ENCODE measurements around the gene SERPINC1. TPM values are rescaled to one million over a fixed set of nuclear protein-coding genes. Genes with fewer than 3 reads are reported as not detected.
"Not testable (repeated sequence)": the region's sequence is repeated elsewhere in the genome, so short reads cannot be mapped to it uniquely, and the experiment has no call there.

Gene SERPINC1
- total and polyA plus RNA-seq, 9 donors: 0.37 to 1.6 (median 0.76) TPM; not detected in 5

DNA sequence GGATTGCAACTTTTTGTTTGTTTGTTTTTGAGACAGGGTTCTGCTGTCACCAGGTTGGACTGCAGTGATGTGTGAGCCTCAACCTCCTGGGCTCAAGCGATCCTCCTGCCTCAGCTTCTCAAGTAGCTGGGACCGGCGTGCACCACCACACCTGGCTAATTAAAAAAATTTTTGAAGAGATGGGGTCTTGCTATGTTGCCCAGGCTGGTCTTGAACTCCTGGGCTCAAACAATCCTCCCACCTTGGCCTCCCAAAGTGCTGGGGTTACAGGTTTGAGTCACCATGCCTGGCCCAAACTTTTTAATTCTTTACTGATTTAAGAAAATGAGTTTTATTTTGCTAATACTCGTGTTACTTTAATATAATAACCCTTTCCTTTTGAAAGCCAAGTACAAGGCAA lies 31.5 kb upstream of the SERPINC1 start:
- WGBS, 3 donors: 97 to 99% (median 97%) methylated on average over 4 of the region's 4 CpGs
- H3K36me3 ChIP-seq: no peaks in the 10 kb centered on the region
- H3K9me3 ChIP-seq: no peaks in the 10 kb centered on the region
- H3K27me3 ChIP-seq: no peaks in the 10 kb centered on the region
- H3K4me1 ChIP-seq (ENCODE audit: insufficient read depth): no peaks in the 10 kb centered on the region
- no peak overlapping the region for H3K4me3 ChIP-seq
- TF ChIP-seq POLR2A (IDR thresholded peaks at IDR 0.05): no peak
- no peak for TF ChIP-seq CTCF (IDR thresholded peaks at IDR 0.05)
- TF ChIP-seq EP300 (IDR thresholded peaks at IDR 0.05): no peak
- no peak for DNase-seq
- H3K27ac ChIP-seq: no peak overlapping the region
- intact Hi-C loops (cut with DNase I): no loop called here

DNA sequence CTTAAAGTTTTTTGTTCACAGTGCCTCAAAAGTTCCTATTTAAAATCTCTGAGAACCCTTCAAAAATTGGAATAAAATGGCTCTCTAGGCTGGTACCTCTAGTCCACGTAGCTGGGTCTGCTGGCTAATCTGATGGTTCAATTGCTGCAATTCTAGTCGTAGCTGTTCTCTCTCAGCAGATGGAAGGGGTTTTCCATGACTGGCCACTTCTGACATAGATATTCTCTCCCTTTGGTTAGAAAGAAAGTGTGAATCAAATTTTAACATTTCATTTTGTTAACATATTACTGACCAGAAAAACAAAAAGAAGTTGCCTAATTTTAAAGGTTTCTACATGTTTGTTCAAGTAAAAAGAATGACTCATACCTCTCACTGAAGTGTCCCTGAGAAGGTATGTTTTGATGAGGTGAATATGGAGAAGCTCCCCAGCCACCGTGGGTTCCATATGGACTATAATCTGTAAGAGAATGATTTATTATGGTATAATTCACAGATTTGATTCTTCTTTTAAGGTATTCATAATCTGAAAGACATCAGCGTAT lies 29.3 kb upstream of the SERPINC1 start:
- Histone ChIP-seq H3K27me3 (no peaks in the 10 kb centered on the region), H3K36me3 (no peaks in the 10 kb centered on the region), H3K9me3 (no peaks in the 10 kb centered on the region), H3K4me1 (ENCODE audit: insufficient read depth) (no peaks in the 10 kb centered on the region), H3K27ac (no peak overlapping the region), H3K4me3 (no peak overlapping the region)
- WGBS, 3 donors: 78 to 89% (median 79%) methylated on average over 4 of the region's 4 CpGs
- TF ChIP-seq CTCF (IDR thresholded peaks at IDR 0.05): no peak
- TF ChIP-seq POLR2A (IDR thresholded peaks at IDR 0.05): no peak
- TF ChIP-seq EP300 (IDR thresholded peaks at IDR 0.05): no peak
- intact Hi-C loops (cut with DNase I): no loop called here
- no peak for DNase-seq

GRCh38 chr1:173937062-173937461 lies 19.9 kb upstream of the SERPINC1 start:
- no peak overlapping the region for H3K27ac ChIP-seq
- H3K36me3 ChIP-seq: no peaks in the 10 kb centered on the region
- no peaks in the 10 kb centered on the region for H3K4me1 ChIP-seq (ENCODE audit: insufficient read depth)
- intact Hi-C loops (cut with DNase I): no loop called here
- no peak overlapping the region for H3K4me3 ChIP-seq
- WGBS, 3 donors: 54 to 67% (median 55%) methylated on average over 2 of the region's 2 CpGs
- no peak for DNase-seq
- TF ChIP-seq POLR2A (IDR thresholded peaks at IDR 0.05) (no peak), EP300 (IDR thresholded peaks at IDR 0.05) (no peak), CTCF (IDR thresholded peaks at IDR 0.05) (no peak)
- no peaks in the 10 kb centered on the region for H3K27me3 ChIP-seq
- H3K9me3 ChIP-seq: no peaks in the 10 kb centered on the region

DNA sequence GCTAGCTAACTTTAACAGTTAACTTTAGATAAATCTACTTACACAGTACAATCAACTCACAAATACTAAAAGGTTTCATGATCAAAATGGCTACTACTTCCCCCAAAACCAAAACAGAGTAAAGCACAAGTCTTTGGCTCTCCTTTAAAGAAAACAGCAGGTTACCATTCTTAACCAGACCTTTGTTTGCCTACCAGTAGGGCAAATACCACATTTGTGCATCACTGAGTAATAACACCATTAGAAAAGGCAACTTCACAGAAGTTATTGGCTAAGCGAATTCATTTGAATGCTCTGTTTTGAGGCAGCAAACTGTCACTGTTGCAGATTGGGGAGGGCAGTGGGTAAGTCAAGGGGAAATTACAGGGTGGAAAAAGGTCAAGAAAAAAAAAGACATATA lies 17.3 kb upstream of the SERPINC1 start:
- no peaks in the 10 kb centered on the region for H3K27me3 ChIP-seq

DNA sequence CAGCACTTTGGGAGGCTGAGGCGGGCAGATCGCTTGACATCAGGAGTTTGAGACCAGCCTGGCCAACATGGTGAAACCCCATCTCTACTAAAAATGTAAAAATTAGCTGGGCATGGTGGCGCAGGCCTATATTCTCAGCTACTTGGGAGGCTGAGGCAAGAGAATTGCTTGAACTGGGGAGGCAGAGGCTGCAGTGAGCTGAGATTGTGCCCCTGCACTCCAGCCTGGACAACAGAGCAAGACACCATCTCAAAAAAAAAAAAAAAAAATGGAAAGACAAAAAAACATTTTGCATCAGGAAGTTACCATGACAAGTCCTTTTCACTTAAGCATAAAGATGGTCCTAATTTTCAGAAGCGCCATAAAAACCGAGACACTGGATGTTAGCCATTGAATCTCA lies 13.4 kb upstream of the SERPINC1 start:
- intact Hi-C loops (cut with DNase I); H3K4me3 ChIP-seq; H3K27ac ChIP-seq; H3K9me3 ChIP-seq; DNase-seq; H3K4me1 ChIP-seq (ENCODE audit: insufficient read depth); H3K36me3 ChIP-seq; H3K27me3 ChIP-seq: not testable (repeated sequence)
- 98 to 99% (median 99%) methylated on average over 5 of the region's 5 CpGs for WGBS, 3 donors

More for the DNA sequence above, 17.3 kb upstream of the SERPINC1 start:
- intact Hi-C loops (cut with DNase I): no loop called here
- no peaks in the 10 kb centered on the region for H3K4me1 ChIP-seq (ENCODE audit: insufficient read depth)
- H3K36me3 ChIP-seq: no peaks in the 10 kb centered on the region
- H3K9me3 ChIP-seq: no peaks in the 10 kb centered on the region
- TF ChIP-seq EP300 (IDR thresholded peaks at IDR 0.05) (no peak), CTCF (IDR thresholded peaks at IDR 0.05) (no peak), POLR2A (IDR thresholded peaks at IDR 0.05) (no peak)
- 97 to 99% (median 97%) methylated on average over 1 of the region's 1 CpG for WGBS, 3 donors
- H3K4me3 ChIP-seq: no peak overlapping the region
- H3K27ac ChIP-seq: no peak overlapping the region
- no peak for DNase-seq

All from ovary (tissue), 9 donors.